Activated T-helper 17 cell treated with anti-CD3 and anti-CD28 coated beads, Interleukin-2, amount 50 U/mL, for 72 hours (primary cell): ENCODE measurements around the gene PLD1. TPM values are rescaled to one million over a fixed set of nuclear protein-coding genes. Genes with fewer than 3 reads are reported as not detected.
A peak's percentile ranks its signal among the peaks of the same experiment; 100 is the strongest.

Source experiments
- ATAC-seq: fragments of 150-1000 bp; cut with Tn5 transposase; replicated peaks from 2 replicates; pipeline ENCODE4 v1.10.0; 2021; ENCODE audit warnings: mild to moderate bottlenecking, moderate library complexity
- H3K27ac Mint-ChIP-seq: one replicate; pipeline ENCODE4 v1.8.0; 2022; ENCODE audit warnings: mixed read lengths
- H3K27me3 Mint-ChIP-seq: one replicate; pipeline ENCODE4 v1.8.0; 2022; ENCODE audit warnings: mixed read lengths
- H3K36me3 Mint-ChIP-seq: one replicate; pipeline ENCODE4 v1.8.0; 2022; ENCODE audit warnings: low read depth, mild to moderate bottlenecking, mixed read lengths
- H3K4me1 Mint-ChIP-seq: one replicate; pipeline ENCODE4 v1.8.0; 2022; ENCODE audit warnings: mixed read lengths
- H3K4me3 Mint-ChIP-seq: one replicate; pipeline ENCODE4 v1.8.0; 2022; ENCODE audit warnings: mild to moderate bottlenecking, mixed read lengths
- H3K9me3 Mint-ChIP-seq: one replicate; pipeline ENCODE4 v1.8.0; 2022; ENCODE audit warnings: mixed read lengths
- total RNA-seq, 2 donors: library from RNA; stranded (reverse); gene quantifications; one replicate each; pipeline ENCODE4 v1.2.3, GENCODE V29; 2022

Gene PLD1
- total RNA-seq, 2 donors from 2014 or later: 2.5 to 10.6 TPM

DNA sequence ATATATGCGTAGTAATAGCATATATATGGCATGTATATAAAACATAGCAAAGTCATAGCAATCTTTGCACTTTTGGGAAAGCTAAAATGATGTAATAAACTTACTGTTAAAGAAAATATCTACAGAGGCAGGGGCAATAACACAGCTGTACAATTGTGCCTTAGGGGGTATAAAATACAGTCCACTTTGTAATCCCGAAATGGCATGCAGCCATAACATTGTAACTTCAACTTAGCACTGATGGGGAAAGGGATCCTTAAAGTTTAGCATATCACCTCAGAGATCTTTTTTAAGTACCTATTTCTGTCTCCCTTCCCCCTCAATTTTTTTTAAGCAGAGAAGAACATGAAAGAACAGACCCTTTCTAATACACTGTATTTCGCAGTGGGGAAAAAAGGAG is 40.8 kb downstream of the PLD1 start:
- no peaks in the 10 kb centered on the region for H3K9me3 Mint-ChIP-seq
- H3K27ac Mint-ChIP-seq: no peak overlapping the region
- H3K27me3 Mint-ChIP-seq: no peaks in the 10 kb centered on the region
- no peak for ATAC-seq
- no peaks in the 10 kb centered on the region for H3K36me3 Mint-ChIP-seq
- H3K4me1 Mint-ChIP-seq: no peaks in the 10 kb centered on the region
- H3K4me3 Mint-ChIP-seq: no peak overlapping the region

DNA sequence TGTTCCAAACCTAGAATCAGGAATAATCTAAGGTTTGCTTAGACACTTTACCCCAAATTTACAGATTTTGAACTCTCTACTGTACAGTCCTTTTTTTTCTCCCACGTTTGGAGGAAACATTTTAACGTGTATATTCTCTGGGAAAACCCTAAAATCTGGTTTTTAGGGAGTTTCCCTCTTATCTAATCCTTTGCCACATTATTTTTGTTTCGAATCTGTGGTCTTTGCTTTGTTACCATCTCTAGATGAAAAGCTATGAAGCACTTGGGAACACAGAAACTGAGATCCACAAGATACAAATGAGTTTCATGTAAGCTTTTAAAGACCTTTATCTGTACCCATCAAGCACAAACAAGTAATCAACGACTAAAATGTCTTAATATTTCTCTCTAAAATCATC is 41.3 kb downstream of the PLD1 start:
- Mint-ChIP-seq H3K36me3 (no peaks in the 10 kb centered on the region), H3K9me3 (no peaks in the 10 kb centered on the region), H3K27ac (no peak overlapping the region), H3K4me1 (no peaks in the 10 kb centered on the region), H3K4me3 (no peak overlapping the region), H3K27me3 (no peaks in the 10 kb centered on the region)
- no peak for ATAC-seq

DNA sequence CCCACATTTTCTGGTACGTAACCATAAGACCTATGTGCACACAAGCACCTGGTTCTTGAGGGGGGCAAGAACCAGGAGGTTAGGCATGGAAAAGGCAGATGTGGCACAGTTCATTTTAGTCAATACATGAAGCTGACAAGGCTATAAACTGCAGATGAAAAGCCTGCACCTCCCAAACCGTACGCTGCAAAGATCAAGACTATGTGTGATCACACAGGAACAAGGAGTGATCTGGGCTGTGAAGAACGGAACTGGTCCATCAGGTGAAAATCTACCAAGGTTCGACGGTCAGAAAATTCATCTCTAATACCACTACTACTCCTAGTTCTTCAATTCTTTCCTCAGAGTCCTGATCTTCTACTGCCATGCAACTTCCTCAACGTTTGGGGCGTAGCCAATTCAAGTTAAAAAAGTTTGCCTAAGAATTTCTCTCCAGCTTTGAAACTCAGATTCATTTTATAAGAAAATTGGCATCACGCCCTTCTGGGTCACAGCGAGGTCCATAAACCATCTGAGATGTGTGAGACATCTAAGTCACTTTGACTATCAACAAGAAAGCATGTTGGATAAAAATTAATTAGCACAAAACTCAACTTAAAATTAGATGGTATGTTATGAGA is 41.9 kb downstream of the PLD1 start:
- H3K9me3 Mint-ChIP-seq: no peaks in the 10 kb centered on the region
- H3K27me3 Mint-ChIP-seq: no peaks in the 10 kb centered on the region
- no peaks in the 10 kb centered on the region for H3K36me3 Mint-ChIP-seq
- H3K27ac Mint-ChIP-seq: no peak overlapping the region
- ATAC-seq: no peak
- no peaks in the 10 kb centered on the region for H3K4me1 Mint-ChIP-seq
- no peak overlapping the region for H3K4me3 Mint-ChIP-seq

DNA sequence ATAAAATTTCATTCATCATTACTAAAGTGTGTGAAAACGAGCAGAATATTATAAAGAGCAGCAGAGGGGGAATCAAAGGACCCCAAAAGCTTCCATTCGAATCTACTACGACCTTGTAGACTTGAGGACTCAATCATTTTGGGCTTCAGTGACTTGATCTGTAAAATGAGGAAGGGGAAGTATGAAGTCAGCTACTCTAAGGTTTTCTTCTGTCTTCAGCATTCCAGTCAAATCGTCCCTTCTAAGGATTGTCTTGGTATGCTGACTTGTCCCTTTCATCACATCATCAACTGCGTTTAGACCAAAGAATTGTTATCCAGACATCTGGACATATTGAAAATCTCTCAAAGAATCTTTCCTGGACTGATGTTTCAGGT is 44.8 kb downstream of the PLD1 start:
- H3K4me3 Mint-ChIP-seq: no peak overlapping the region
- H3K36me3 Mint-ChIP-seq: no peaks in the 10 kb centered on the region
- H3K9me3 Mint-ChIP-seq: no peaks in the 10 kb centered on the region
- ATAC-seq: no peak
- H3K4me1 Mint-ChIP-seq: no peaks in the 10 kb centered on the region
- H3K27me3 Mint-ChIP-seq: no peaks in the 10 kb centered on the region
- H3K27ac Mint-ChIP-seq: no peak overlapping the region

DNA sequence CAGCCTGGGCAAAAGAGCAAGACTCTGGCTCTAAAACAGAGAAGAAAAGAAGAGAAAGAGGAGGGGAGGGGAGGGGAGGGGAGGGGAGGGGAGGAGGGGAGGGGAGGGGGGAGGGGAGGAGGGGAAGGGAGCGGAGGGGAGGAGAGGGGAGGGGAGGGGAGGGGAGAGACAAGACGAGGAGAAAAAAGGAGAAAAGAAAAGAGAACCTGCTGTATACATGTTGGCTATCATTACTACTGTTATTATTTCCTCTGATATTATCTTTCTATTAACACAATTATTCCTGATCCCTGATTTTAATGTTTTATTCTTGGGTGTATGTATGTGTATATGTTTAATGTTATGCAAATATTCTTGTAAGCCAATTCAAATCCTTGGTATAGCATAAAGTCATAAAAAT is 46.9 kb downstream of the PLD1 start:
- Mint-ChIP-seq H3K4me3 (no peak overlapping the region), H3K27me3 (no peaks in the 10 kb centered on the region)

DNA sequence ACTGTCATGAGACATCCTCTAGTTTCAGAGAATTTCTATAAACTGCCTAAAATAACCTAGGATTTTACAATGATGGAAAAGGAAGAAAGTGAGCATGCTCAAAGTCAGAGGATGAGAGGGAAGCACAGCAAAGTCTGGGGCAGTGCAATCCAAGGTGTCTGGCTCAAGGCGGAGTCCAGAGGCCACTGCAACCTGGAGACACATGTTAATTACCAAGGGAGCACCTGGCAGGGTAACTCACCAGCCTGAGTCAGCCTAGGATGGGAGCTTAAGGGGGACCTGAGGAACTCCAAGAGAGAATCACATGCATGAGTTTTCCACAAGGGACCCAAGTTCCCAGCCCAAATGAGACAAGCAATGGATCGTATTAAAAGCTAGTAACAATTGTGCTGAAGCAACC is 49.8 kb downstream of the PLD1 start:
- no peak overlapping the region for H3K4me3 Mint-ChIP-seq
- H3K27ac Mint-ChIP-seq: no peak overlapping the region
- no peaks in the 10 kb centered on the region for H3K4me1 Mint-ChIP-seq
- no peaks in the 10 kb centered on the region for H3K27me3 Mint-ChIP-seq
- no peaks in the 10 kb centered on the region for H3K36me3 Mint-ChIP-seq
- no peaks in the 10 kb centered on the region for H3K9me3 Mint-ChIP-seq
- no peak for ATAC-seq

More for the DNA sequence above, 46.9 kb downstream of the PLD1 start:
- no peak for ATAC-seq
- Mint-ChIP-seq H3K4me1 (no peaks in the 10 kb centered on the region), H3K9me3 (no peaks in the 10 kb centered on the region), H3K27ac (no peak overlapping the region), H3K36me3 (no peaks in the 10 kb centered on the region)

DNA sequence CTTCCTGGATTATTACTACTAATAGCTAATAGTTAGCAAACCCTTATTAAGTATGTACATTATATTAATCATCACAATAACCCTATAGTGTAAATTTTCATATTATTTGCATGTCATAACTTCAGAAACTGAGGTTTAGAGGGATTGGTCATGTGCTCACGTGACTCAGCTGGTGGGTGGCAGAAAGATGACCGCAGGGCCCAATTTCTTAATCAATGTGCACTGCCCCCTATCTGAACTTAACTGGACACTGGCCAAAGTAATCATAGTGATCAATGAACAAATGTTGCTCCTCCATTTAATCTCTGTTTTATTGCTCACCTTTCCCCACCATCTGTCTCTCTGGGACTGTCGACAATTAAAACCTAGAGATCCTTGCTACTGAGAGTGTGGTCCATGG is 52.2 kb downstream of the PLD1 start:
- H3K9me3 Mint-ChIP-seq: no peaks in the 10 kb centered on the region
- H3K27ac Mint-ChIP-seq: no peak overlapping the region
- no peak overlapping the region for H3K4me3 Mint-ChIP-seq
- H3K27me3 Mint-ChIP-seq: no peaks in the 10 kb centered on the region
- no peaks in the 10 kb centered on the region for H3K36me3 Mint-ChIP-seq
- no peak for ATAC-seq
- H3K4me1 Mint-ChIP-seq: no peaks in the 10 kb centered on the region

DNA sequence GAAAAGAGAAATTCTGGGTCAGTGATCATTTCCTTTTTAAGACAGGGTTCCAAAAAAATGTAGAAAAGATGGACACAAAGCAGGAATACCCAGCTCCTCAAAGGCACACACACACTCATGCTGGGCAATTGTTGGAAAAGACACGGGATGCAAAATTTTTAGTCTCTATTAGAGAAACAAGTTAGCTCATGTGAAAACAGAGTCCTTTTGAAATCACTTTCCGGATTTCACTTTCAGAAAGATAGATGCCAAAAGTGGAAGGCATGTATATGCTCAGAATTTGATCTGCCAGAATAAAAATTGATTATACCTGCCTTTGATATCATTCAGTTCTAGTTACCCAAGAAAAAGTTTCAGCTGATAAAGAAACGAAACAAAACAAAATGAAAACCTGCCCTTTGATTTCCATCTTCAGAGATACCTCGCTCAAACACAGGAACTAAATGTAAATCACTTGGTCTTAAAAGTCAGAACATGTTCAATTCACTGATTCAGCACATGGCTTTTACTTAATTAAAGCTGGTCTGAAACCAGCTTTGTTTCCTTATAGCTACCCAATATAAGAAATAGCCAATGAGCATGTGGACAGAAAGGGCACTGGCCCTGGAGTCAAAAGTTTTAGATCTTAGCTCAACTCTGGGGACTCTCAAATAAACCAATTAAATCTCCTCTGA is 52.8 kb downstream of the PLD1 start:
- Mint-ChIP-seq H3K27ac (no peak overlapping the region), H3K9me3 (no peaks in the 10 kb centered on the region), H3K36me3 (no peaks in the 10 kb centered on the region), H3K4me1 (no peaks in the 10 kb centered on the region), H3K27me3 (no peaks in the 10 kb centered on the region), H3K4me3 (no peak overlapping the region)
- no peak for ATAC-seq

DNA sequence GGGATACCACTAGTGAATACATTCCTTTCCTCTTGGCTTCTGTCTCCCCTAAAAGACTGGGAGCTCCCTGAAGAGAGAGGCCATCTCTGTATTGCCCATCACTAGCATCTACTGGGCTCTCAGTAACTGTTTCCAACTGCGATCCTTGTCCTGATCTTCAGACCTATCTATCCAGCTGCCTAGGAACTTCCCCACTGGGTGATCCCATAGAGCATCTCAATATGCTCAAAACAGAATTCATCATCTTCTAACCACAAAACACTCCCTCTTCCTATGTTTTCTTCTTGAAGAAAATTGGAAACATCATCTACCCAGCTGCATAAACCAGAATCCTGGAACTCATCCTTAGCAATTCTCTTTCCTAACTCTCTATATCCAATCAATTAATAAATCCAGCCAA is 54.6 kb downstream of the PLD1 start:
- H3K4me3 Mint-ChIP-seq: no peak overlapping the region
- no peak for ATAC-seq
- H3K27ac Mint-ChIP-seq: no peak overlapping the region
- no peaks in the 10 kb centered on the region for H3K36me3 Mint-ChIP-seq
- no peaks in the 10 kb centered on the region for H3K4me1 Mint-ChIP-seq
- no peaks in the 10 kb centered on the region for H3K27me3 Mint-ChIP-seq
- H3K9me3 Mint-ChIP-seq: no peaks in the 10 kb centered on the region

DNA sequence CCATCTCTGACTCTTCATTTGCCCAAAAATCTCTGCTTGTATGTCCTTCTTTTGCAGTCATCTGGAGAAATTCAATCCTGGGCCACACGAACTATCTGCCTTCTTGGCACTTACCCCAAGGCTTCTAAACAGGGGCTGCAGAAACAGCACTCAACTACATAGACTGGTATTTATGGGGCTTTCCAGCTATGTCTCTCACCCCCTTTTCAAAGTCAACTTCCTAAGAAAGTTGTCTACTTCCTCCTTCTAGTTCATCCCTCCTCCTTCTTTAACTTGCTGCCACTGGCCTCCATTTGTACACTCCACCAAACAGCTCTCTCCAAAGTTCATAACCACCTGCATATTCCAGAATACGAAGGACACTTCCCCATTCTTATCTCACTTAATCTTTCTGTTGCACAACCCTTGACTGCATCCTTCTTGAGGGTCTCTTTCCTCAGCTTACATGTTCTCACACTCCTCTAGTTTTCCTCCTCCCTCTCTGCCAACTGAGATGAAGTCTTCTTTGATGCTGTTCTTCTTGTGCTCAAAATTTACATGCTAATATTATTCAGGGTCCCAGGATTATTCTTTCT is 55.2 kb downstream of the PLD1 start:
- no peak for ATAC-seq
- no peak overlapping the region for H3K27ac Mint-ChIP-seq
- H3K36me3 Mint-ChIP-seq: no peaks in the 10 kb centered on the region
- H3K27me3 Mint-ChIP-seq: no peaks in the 10 kb centered on the region
- no peaks in the 10 kb centered on the region for H3K4me1 Mint-ChIP-seq
- H3K9me3 Mint-ChIP-seq: no peaks in the 10 kb centered on the region
- H3K4me3 Mint-ChIP-seq: no peak overlapping the region

DNA sequence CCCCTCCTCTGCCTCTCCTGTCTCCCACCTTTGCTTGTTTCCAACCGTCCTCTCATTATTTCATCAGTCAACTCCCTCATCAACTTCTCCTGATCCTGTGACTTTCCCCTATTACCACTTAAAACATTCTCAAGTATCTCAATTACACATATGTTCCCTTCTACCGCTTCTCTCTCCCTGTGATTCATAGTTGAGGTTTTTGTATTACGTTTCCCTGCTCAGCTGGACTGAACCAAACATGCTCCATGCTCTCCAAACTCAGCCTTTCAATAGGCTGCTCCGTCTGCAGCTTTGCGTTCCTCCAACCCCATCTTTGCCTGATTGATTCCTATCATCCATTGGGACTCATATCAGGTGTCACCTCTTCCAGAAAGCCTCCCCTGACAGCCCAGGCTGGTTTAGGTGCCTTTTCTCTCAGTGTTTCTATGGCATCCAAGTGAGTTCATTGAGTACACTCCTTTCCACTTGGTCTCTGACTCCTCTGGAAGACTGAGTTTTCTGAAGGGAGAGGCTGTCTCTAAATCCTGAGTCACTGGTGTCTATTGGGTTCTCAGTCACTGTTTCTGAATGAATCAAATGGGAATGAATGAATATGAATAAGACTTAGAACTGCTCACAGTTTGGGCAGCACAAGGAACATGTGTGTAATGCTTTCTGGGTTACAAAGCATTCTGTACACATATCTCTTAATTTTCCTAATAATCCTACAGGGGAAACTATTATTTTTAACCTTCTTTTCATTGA is 56.4 kb downstream of the PLD1 start:
- Mint-ChIP-seq H3K4me1 (no peaks in the 10 kb centered on the region), H3K4me3 (no peak overlapping the region), H3K27ac (no peak overlapping the region), H3K27me3 (no peaks in the 10 kb centered on the region), H3K36me3 (no peaks in the 10 kb centered on the region), H3K9me3 (no peaks in the 10 kb centered on the region)
- peak; percentile 92 for ATAC-seq

DNA sequence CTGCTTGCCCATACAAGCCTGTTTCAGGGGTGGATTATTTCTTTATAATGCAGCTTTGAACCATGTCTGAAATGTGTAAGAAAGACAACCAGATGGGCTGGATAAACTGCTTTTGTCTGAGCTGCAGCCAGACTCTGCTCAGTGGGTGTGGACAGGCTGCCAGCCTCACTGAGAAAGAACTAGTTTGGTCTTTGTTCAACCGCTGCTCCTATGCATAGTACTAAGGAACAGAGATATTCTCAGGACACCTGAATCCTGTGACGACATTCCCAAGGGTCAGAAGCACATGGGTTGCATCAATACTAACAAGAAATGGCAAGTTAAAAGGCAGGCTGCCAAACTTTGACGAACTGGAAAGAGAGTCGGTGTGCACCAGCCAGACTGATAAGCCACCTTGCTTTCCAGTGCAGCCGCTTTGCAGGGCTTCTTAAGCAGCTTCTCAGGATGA is 57.2 kb downstream of the PLD1 start:
- no peak overlapping the region for H3K4me3 Mint-ChIP-seq
- no peak overlapping the region for H3K27ac Mint-ChIP-seq
- ATAC-seq: no peak
- H3K27me3 Mint-ChIP-seq: no peaks in the 10 kb centered on the region
- no peaks in the 10 kb centered on the region for H3K36me3 Mint-ChIP-seq
- H3K4me1 Mint-ChIP-seq: no peaks in the 10 kb centered on the region
- H3K9me3 Mint-ChIP-seq: no peaks in the 10 kb centered on the region

DNA sequence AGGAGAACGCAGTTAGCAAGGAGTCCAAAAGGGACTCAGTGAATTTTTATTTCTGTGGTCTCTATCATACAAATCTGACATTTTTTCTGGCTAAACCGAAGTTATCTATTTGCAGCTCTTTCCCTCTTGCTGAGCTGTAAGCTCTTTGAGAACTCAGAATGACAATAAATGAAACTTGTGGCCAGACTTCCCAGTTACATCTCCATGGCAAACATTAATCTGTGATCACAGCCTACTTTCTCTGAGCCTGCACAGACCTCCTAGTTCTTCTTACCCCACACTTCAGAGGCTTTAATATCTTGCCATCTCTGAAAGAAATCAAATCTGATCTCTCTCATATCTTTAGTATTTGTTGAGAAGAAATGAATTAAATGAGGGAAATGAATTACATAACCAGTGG is 58.0 kb downstream of the PLD1 start:
- H3K36me3 Mint-ChIP-seq: no peaks in the 10 kb centered on the region
- no peaks in the 10 kb centered on the region for H3K4me1 Mint-ChIP-seq
- no peak for ATAC-seq
- no peaks in the 10 kb centered on the region for H3K27me3 Mint-ChIP-seq
- no peaks in the 10 kb centered on the region for H3K9me3 Mint-ChIP-seq
- no peak overlapping the region for H3K27ac Mint-ChIP-seq
- H3K4me3 Mint-ChIP-seq: no peak overlapping the region

DNA sequence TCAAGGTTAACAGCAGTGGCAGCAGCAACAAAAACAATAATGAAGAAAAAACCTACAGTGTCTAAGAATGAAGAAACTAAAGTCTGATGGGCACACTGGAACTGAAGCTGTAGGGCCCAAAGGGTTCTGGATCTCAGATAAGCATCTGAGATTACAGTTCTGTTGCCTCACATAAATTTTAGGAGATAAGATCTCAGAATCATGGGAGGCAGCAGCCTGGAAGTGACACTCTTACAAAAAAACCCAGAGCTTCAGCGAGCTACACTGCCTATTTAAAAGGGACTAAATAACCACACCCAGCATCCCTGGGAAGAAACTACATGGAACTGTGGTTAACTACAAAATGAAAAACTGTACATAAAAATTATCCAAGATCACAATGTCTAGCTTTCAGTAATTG is 61.2 kb downstream of the PLD1 start:
- H3K4me3 Mint-ChIP-seq: no peak overlapping the region
- H3K36me3 Mint-ChIP-seq: no peaks in the 10 kb centered on the region
- H3K4me1 Mint-ChIP-seq: no peaks in the 10 kb centered on the region
- no peak overlapping the region for H3K27ac Mint-ChIP-seq
- H3K27me3 Mint-ChIP-seq: peaks cover 3% of the 10 kb centered on the region
- ATAC-seq: no peak
- H3K9me3 Mint-ChIP-seq: no peaks in the 10 kb centered on the region
